Sigmoid colon (tissue), 7 donors: ENCODE results near the gene LEAP2. TPM values are rescaled to one million over a fixed set of nuclear protein-coding genes. Genes with fewer than 3 reads are reported as not detected.

Experiments used
- DNase-seq: peaks from one replicate; pipeline ENCODE4 v3.0.0-alpha.2; 2019
- H3K27ac ChIP-seq, 4 donors: fragments of 200-600 bp; sonication (generic); one replicate each; pipeline ENCODE4 v1.5.1; 2016 to 2019; ENCODE audit warnings: mild to moderate bottlenecking in 1 of 4
- H3K27me3 ChIP-seq, 3 donors: fragments of 200-600 bp; sonication (generic); one replicate each; pipeline ENCODE4 v1.5.1; 2019; ENCODE audit warnings: mild to moderate bottlenecking in 1 of 3
- H3K36me3 ChIP-seq, 4 donors: fragments of 200-600 bp; sonication (generic); one replicate each; pipeline ENCODE4 v1.5.1; 2016 to 2019
- H3K4me1 ChIP-seq, 4 donors: fragments of 200-600 bp; sonication (generic); one replicate each; pipeline ENCODE4 v1.5.1; 2017 to 2019
- H3K4me3 ChIP-seq, 4 donors: fragments of 200-600 bp; sonication (generic); one replicate each; pipeline ENCODE4 v1.5.1; 2017 to 2019; ENCODE audit warnings: mild to moderate bottlenecking in 2 of 4, moderate library complexity in 1 of 4
- H3K9me3 ChIP-seq, 4 donors: fragments of 200-600 bp in 3 of 4; sonication (generic) in 3 of 4; one replicate each; pipeline versions ENCODE4 v1.5.1 to v1.6.1; 2013 to 2019
- EP300 ChIP-seq, 4 donors: sonication (generic); formaldehyde crosslinking; IDR thresholded peaks; one replicate each; pipeline ENCODE4 v1.6.1; 2017; ENCODE audit warnings: antibody characterized with exemption in 4 of 4
- POLR2A ChIP-seq, 2 donors: fragments of 450-650 bp; IDR thresholded peaks; one replicate each; pipeline ENCODE4 v1.6.1; 2016; ENCODE audit warnings: antibody characterized with exemption in 2 of 2, mild to moderate bottlenecking in 2 of 2, moderate library complexity in 2 of 2
- POLR2AphosphoS5 ChIP-seq, 4 donors: sonication (generic); formaldehyde crosslinking; IDR thresholded peaks; one replicate each; pipeline ENCODE4 v1.6.1; 2017; ENCODE audit warnings: antibody characterized with exemption in 4 of 4
- WGBS, 2 donors: extraction: QIAGEN DNeasy Blood & Tissue Kit; methylation state at CpG; one replicate each; pipeline ENCODE4 v1.1.7; 2013; 5-methylcytosine and 5-hydroxymethylcytosine counted together
- intact Hi-C: fragments of 100-400 bp; cut with DNase I; formaldehyde crosslinking; loops from one replicate; pipeline ENCODE4 v1.15.1; 2023
- polyA plus RNA-seq, 3 donors: library from polyadenylated mRNA; stranded (reverse); fragments of 200-250 nt; gene quantifications; one replicate each; pipeline ENCODE4 v1.2.3, GENCODE V29; 2013
- total RNA-seq, 4 donors: library from RNA; depleted of rRNA; stranded (reverse); fragments of >200 nt; gene quantifications; one replicate each; pipeline ENCODE4 v1.1.0, GENCODE V29; 2016
- TF ChIP-seq, protein P1 (sequence below), 4 experiments: fragments of 450-650 bp in 3 of 4; fragments of 200-600 bp in 1 of 4; IDR thresholded peaks; one replicate each; pipeline ENCODE4 v1.5.1; 2016 to 2019; ENCODE audit warnings: antibody characterized with exemption in 4 of 4, mild to moderate bottlenecking in 3 of 4, moderate library complexity in 2 of 4
- donor health status: healthy with polysubstance abuse.
- donor health status: Bipolar disorder and iron deficiency.
- donor health status: healthy.

LEAP2 gene
- total and polyA plus RNA-seq, 7 donors: 0.36 to 1.7 (median 0.99) TPM

DNA sequence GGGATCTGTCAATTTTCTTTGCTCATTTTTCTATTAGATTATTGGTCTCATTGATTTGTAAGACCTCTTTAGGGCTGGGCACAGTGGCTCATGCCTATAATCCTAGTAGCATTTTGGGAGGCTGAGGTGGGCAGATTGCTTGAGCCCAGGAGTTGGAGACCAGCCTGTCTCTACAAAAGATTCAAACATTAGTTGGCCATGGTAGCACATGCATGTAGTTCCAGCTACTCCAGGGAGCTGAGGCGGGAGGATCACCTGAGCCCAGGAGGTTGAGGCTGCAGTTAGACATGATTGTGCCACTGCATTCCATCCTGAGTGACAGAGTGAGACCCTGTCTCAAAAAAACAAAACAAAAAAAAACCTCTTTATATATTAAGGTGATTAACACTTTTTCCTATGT is 36.6 kb upstream of the LEAP2 start:
- Histone ChIP-seq H3K27me3 (no peaks in the 10 kb centered on the region), H3K4me1 (peaks cover 0 to 8% (median 2%) of the 10 kb centered on the region in 4 donors), H3K27ac (no peak overlapping the region), H3K36me3 (no peaks in the 10 kb centered on the region), H3K4me3 (no peak overlapping the region), H3K9me3 (no peaks in the 10 kb centered on the region)
- intact Hi-C loops: no loop called here
- TF ChIP-seq POLR2A (IDR thresholded peaks at IDR 0.05) (no peak), EP300 (IDR thresholded peaks at IDR 0.05) (no peak), POLR2AphosphoS5 (IDR thresholded peaks at IDR 0.05) (no peak)
- TF ChIP-seq, protein P1, sequence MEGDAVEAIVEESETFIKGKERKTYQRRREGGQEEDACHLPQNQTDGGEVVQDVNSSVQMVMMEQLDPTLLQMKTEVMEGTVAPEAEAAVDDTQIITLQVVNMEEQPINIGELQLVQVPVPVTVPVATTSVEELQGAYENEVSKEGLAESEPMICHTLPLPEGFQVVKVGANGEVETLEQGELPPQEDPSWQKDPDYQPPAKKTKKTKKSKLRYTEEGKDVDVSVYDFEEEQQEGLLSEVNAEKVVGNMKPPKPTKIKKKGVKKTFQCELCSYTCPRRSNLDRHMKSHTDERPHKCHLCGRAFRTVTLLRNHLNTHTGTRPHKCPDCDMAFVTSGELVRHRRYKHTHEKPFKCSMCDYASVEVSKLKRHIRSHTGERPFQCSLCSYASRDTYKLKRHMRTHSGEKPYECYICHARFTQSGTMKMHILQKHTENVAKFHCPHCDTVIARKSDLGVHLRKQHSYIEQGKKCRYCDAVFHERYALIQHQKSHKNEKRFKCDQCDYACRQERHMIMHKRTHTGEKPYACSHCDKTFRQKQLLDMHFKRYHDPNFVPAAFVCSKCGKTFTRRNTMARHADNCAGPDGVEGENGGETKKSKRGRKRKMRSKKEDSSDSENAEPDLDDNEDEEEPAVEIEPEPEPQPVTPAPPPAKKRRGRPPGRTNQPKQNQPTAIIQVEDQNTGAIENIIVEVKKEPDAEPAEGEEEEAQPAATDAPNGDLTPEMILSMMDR (IDR thresholded peaks at IDR 0.05): no peak
- no peak for DNase-seq
- 88% methylated on average over 1 of the region's 1 CpG for WGBS, 2 donors

GRCh38 chr5:132837868-132838267 is 35.6 kb upstream of the LEAP2 start:
- no peaks in the 10 kb centered on the region for H3K27me3 ChIP-seq
- TF ChIP-seq POLR2A (IDR thresholded peaks at IDR 0.05) (peak in 1 of 2 donors; percentile 28), EP300 (IDR thresholded peaks at IDR 0.05) (no peak)
- DNase-seq: no peak
- intact Hi-C loops: no loop called here
- no peaks in the 10 kb centered on the region for H3K9me3 ChIP-seq
- H3K4me1 ChIP-seq: peaks cover 0 to 8% (median 2%) of the 10 kb centered on the region in 4 donors
- no peak overlapping the region for H3K4me3 ChIP-seq
- H3K27ac ChIP-seq: no peak overlapping the region
- H3K36me3 ChIP-seq: no peaks in the 10 kb centered on the region
- 14 to 55% methylated on average over 2 of the region's 2 CpGs for WGBS, 2 donors

GRCh38 chr5:132838516-132839282 is 34.8 kb upstream of the LEAP2 start:
- H3K4me3 ChIP-seq: no peak overlapping the region
- intact Hi-C loops: no loop called here

GRCh38 chr5:132839426-132840301 is 33.8 kb upstream of the LEAP2 start:
- Histone ChIP-seq H3K4me3 (no peak overlapping the region), H3K36me3 (no peaks in the 10 kb centered on the region), H3K27ac (peak overlapping the region; percentile 32 to 74 (median 52)), H3K9me3 (no peaks in the 10 kb centered on the region), H3K27me3 (no peaks in the 10 kb centered on the region), H3K4me1 (peaks cover 0 to 8% (median 2%) of the 10 kb centered on the region in 4 donors)
- no peak for TF ChIP-seq EP300 (IDR thresholded peaks at IDR 0.05)
- no peak for TF ChIP-seq POLR2A (IDR thresholded peaks at IDR 0.05)
- TF ChIP-seq POLR2AphosphoS5 (IDR thresholded peaks at IDR 0.05): no peak
- TF ChIP-seq, protein P1 (IDR thresholded peaks at IDR 0.05): no peak
- 21 to 69% methylated on average over 8 of the region's 8 CpGs for WGBS, 2 donors
- no peak for DNase-seq
- intact Hi-C loops: no loop called here

More at GRCh38 chr5:132838516-132839282, 34.8 kb upstream of the LEAP2 start:
- TF ChIP-seq EP300 (IDR thresholded peaks at IDR 0.05) (no peak), POLR2AphosphoS5 (IDR thresholded peaks at IDR 0.05) (no peak), POLR2A (IDR thresholded peaks at IDR 0.05) (no peak)
- TF ChIP-seq, protein P1 (IDR thresholded peaks at IDR 0.05): no peak
- no peak for DNase-seq
- 43 to 68% methylated on average over 3 of the region's 3 CpGs for WGBS, 2 donors
- Histone ChIP-seq H3K9me3 (no peaks in the 10 kb centered on the region), H3K4me1 (peaks cover 0 to 8% (median 2%) of the 10 kb centered on the region in 4 donors), H3K27me3 (no peaks in the 10 kb centered on the region), H3K36me3 (no peaks in the 10 kb centered on the region), H3K27ac (peak overlapping the region in 1 of 4 donors; percentile 74)

DNA sequence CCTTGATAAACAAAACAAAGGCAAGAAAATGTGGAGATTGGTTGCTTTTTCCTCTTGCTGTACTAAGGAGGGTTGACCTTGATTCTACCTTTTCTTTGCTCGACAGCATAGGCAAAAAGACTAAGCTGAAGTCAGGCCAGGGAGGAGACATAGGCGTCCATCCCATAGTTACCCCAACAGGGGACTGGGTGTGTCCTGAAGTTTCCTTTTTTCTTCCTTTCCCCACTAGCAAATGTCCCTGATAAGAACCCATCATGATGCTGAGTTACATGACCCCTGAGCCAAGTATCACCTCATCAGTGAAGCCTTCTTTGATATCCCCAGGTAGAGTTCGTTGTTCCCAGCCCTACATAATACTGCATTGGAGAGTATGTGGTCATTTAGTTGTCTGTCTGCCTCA is 33.2 kb upstream of the LEAP2 start:
- Histone ChIP-seq H3K36me3 (no peaks in the 10 kb centered on the region), H3K27ac (peak overlapping the region; percentile 6 to 74 (median 52)), H3K9me3 (no peaks in the 10 kb centered on the region), H3K27me3 (no peaks in the 10 kb centered on the region), H3K4me1 (peaks cover 0 to 8% (median 2%) of the 10 kb centered on the region in 4 donors), H3K4me3 (no peak overlapping the region)
- TF ChIP-seq, protein P1 (IDR thresholded peaks at IDR 0.05): no peak
- TF ChIP-seq POLR2AphosphoS5 (IDR thresholded peaks at IDR 0.05) (no peak), EP300 (IDR thresholded peaks at IDR 0.05) (no peak), POLR2A (IDR thresholded peaks at IDR 0.05) (no peak)
- no peak for DNase-seq
- WGBS, 2 donors: 17 to 54% methylated on average over 3 of the region's 3 CpGs
- intact Hi-C loops: no loop called here
